Pancreas (tissue), 10 donors: ENCODE measurements around the gene AQP7. TPM values are rescaled to one million over a fixed set of nuclear protein-coding genes. Genes with fewer than 3 reads are reported as not detected.

Experiments used
- ATAC-seq, 4 donors: fragments of 200-7000 bp; cut with Tn5 transposase; one replicate each; pipeline versions ENCODE4 v1.8.0 to v1.9.1; 2020; ENCODE audit warnings: mild to moderate bottlenecking in 4 of 4, moderate library complexity in 4 of 4
- DNase-seq, 6 donors: peaks; one replicate each; pipeline ENCODE4 v3.0.0-alpha.2; 2020
- FAIRE-seq: peaks from 2 replicates; lab custom pipeline; 2012; peaks lifted over from hg19 to GRCh38; lab: Jason Lieb, UNC
- H3K27ac ChIP-seq, 4 donors: fragments of 200-600 bp; sonication (generic); 1 replicate in 3 of 4; 2 replicates in 1 of 4; pipeline versions ENCODE4 v1.5.0 to v1.8.0; 2020
- H3K27me3 ChIP-seq, 4 donors: fragments of 200-600 bp; one replicate each; pipeline ENCODE4 v1.8.0; 2021
- H3K36me3 ChIP-seq, 3 donors: fragments of 200-600 bp; sonication (generic) in 1 of 3; one replicate each; pipeline versions ENCODE4 v1.5.0 to v1.8.0; 2020 to 2021
- H3K4me1 ChIP-seq, 3 donors: fragments of 200-600 bp; one replicate each; pipeline ENCODE4 v1.8.0; 2021
- H3K4me3 ChIP-seq, 4 donors: fragments of 200-600 bp; sonication (generic) in 2 of 4; one replicate each; pipeline versions ENCODE4 v1.5.0 to v1.8.0; 2020 to 2021
- H3K9me3 ChIP-seq, 4 donors: fragments of 200-600 bp; one replicate each; pipeline ENCODE4 v1.8.0; 2021
- CTCF ChIP-seq, 4 donors: fragments of 200-600 bp; sonication (generic) in 3 of 4; IDR thresholded peaks; one replicate each; pipeline versions ENCODE4 v1.5.0 to v1.8.0; 2021; ENCODE audit warnings: antibody characterized with exemption in 4 of 4
- WGBS, 2 donors: extraction: QIAGEN DNeasy Blood & Tissue Kit; methylation state at CpG; one replicate each; pipeline ENCODE4 v1.1.7; 2013; 5-methylcytosine and 5-hydroxymethylcytosine counted together
- intact Hi-C, 3 donors: fragments of 100-400 bp; cut with DNase I; formaldehyde crosslinking; loops; one replicate each; pipeline versions ENCODE4 v1.11.1 to v1.14.2; 2022
- polyA plus RNA-seq, 2 donors: library from polyadenylated mRNA; stranded (reverse); fragments of 200-250 nt; gene quantifications; one replicate each; pipeline ENCODE4 v1.2.3, GENCODE V29; 2013
- total RNA-seq, 6 donors: library from RNA; stranded (reverse); fragmentation: NEBNext Ultra II Directional in 4 of 6; extraction: Animal tissue kit (Norgen Biotek cat#: 25700) in 4 of 6; gene quantifications; one replicate each; pipeline versions ENCODE4 v1.2.1 to v1.2.4, GENCODE V29; 2021 to 2023
- donor health status: healthy with polysubstance abuse.
- donor health status: DM: no; HTN: no; CAD: no; lungs with moderate emphysema.
- donor health status: DM: no; HTN: no; CAD: no.
- donor health status: control.
- donor health status: control.
- donor health status: Bipolar disorder and iron deficiency.
- donor health status: DM: yes; HTN: yes; CAD: no.
- donor health status: DM: no; HTN: no; CAD: no.
- donor health status: DM: no; HTN: no; CAD: no.
- donor health status: DM: yes; HTN: yes; CAD: no.

The AQP7 gene
- total and polyA plus RNA-seq, 8 donors, result 1.0 to 12.0 (median 2.3) TPM

GRCh38 chr9:33433871-33434270 is 31.5 kb upstream of the AQP7 start:
- Histone ChIP-seq H3K27ac (no peak overlapping the region), H3K36me3 (no peaks in the 10 kb centered on the region), H3K27me3 (no peaks in the 10 kb centered on the region), H3K4me1 (no peaks in the 10 kb centered on the region), H3K9me3 (no peaks in the 10 kb centered on the region), H3K4me3 (no peak overlapping the region)
- DNase-seq (no peak), ATAC-seq (no peak), FAIRE-seq (no peak)
- TF ChIP-seq CTCF (IDR thresholded peaks at IDR 0.05), result no peak
- intact Hi-C loops, result no loop called here
- 85 to 91% methylated on average over 8 of the region's 8 CpGs for WGBS, 2 donors

GRCh38 chr9:33431420-33431819 is 29.1 kb upstream of the AQP7 start:
- H3K4me3 ChIP-seq, result no peak overlapping the region
- no peak for TF ChIP-seq CTCF (IDR thresholded peaks at IDR 0.05)
- WGBS, 2 donors, result 84 to 94% methylated on average over 2 of the region's 2 CpGs
- H3K27me3 ChIP-seq, result no peaks in the 10 kb centered on the region
- H3K36me3 ChIP-seq, result no peaks in the 10 kb centered on the region
- H3K9me3 ChIP-seq, result no peaks in the 10 kb centered on the region
- intact Hi-C loops, result no loop called here
- H3K4me1 ChIP-seq, result no peaks in the 10 kb centered on the region
- DNase-seq (no peak), ATAC-seq (peak in 1 of 4 donors; percentile 15), FAIRE-seq (no peak)
- no peak overlapping the region for H3K27ac ChIP-seq

- 36 to 44% methylated on average over 1 of the region's 1 CpG for WGBS, 2 donors
- H3K9me3 ChIP-seq, result no peaks in the 10 kb centered on the region
- no peaks in the 10 kb centered on the region for H3K27me3 ChIP-seq
- H3K4me3 ChIP-seq, result no peak overlapping the region
- DNase-seq, result no peak
- H3K27ac ChIP-seq, result no peak overlapping the region
- no peak for TF ChIP-seq CTCF (IDR thresholded peaks at IDR 0.05)
- H3K36me3 ChIP-seq, result no peaks in the 10 kb centered on the region
- no peaks in the 10 kb centered on the region for H3K4me1 ChIP-seq
- no peak for FAIRE-seq
- peak in 1 of 4 donors; percentile 24 for ATAC-seq
- intact Hi-C loops, result no loop called here
These were observed 28.6 kb upstream of the AQP7 start for GRCh38 chr9:33430942-33431341.

- 82 to 83% methylated on average over 3 of the region's 3 CpGs for WGBS, 2 donors
- intact Hi-C loops, result no loop called here
These were observed 27.1 kb upstream of the AQP7 start for GRCh38 chr9:33429256-33429985.

More at GRCh38 chr9:33429256-33429985, 27.1 kb upstream of the AQP7 start:
- Histone ChIP-seq H3K27ac (no peak overlapping the region), H3K36me3 (no peaks in the 10 kb centered on the region), H3K27me3 (no peaks in the 10 kb centered on the region), H3K4me1 (no peaks in the 10 kb centered on the region), H3K9me3 (no peaks in the 10 kb centered on the region), H3K4me3 (no peak overlapping the region)
- no peak for DNase-seq
- no peak for ATAC-seq
- no peak for TF ChIP-seq CTCF (IDR thresholded peaks at IDR 0.05)
- no peak for FAIRE-seq
